Measurements from ENCODE around the gene DGKQ.

DGKQ gene, protein sequence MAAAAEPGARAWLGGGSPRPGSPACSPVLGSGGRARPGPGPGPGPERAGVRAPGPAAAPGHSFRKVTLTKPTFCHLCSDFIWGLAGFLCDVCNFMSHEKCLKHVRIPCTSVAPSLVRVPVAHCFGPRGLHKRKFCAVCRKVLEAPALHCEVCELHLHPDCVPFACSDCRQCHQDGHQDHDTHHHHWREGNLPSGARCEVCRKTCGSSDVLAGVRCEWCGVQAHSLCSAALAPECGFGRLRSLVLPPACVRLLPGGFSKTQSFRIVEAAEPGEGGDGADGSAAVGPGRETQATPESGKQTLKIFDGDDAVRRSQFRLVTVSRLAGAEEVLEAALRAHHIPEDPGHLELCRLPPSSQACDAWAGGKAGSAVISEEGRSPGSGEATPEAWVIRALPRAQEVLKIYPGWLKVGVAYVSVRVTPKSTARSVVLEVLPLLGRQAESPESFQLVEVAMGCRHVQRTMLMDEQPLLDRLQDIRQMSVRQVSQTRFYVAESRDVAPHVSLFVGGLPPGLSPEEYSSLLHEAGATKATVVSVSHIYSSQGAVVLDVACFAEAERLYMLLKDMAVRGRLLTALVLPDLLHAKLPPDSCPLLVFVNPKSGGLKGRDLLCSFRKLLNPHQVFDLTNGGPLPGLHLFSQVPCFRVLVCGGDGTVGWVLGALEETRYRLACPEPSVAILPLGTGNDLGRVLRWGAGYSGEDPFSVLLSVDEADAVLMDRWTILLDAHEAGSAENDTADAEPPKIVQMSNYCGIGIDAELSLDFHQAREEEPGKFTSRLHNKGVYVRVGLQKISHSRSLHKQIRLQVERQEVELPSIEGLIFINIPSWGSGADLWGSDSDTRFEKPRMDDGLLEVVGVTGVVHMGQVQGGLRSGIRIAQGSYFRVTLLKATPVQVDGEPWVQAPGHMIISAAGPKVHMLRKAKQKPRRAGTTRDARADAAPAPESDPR

DNA sequence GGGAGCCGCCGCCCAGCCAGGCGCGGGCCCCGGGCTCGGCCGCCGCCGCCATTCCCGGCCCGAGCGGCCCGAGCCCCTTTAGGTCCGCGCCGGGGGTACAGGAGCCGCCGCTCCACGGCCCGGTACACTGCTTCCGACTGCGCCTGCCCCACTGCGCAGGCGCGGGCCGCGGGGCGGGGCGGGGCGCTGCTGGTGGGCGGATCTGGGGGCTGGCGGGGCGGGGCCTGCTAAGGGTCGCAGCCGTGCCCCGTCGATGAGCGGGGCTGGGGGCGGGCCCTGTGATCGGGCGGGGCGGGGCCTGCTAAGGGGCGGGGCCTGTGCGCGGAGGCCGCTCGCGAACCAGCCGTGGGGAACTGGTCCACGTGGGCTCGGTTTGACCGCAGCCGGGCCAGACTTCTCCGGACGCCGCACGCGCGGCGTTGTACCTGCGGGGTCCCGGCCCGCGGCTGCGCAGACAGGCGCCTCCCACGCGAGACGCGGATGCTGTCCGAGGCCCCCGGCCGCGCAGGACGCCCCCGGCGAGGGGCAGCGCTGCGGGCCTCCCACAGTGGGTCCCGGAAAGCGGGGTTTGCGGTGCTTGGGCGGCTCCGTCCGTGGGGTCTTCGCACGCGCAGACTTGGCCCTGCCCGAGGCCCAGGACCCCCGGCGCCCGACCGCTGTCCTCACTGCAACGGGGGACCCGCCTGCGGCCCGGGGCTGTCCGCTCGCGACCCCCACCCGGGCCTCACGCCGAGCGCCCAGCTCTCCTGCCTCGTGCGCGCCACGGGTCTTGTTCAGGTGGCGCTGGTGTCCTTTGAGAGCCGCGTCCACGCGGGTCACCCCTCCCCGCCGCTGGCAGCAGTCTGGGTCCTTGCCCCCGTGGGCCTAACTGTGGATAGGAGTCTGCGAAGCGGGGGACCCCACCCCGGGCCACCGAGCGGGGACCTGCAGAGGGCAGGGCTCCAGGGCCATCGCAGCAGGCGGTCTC lies at the start of gene DGKQ:
Gene DGKQ, minus strand, starts transcription at position 139 of the 967 bp plus-strand sequence. Its CDS starts 87 bp downstream, at position 52.
- DNase-seq (ENCODE audit: low read depth in 2 of 2), result peak; percentile 65 to 71

DNA sequence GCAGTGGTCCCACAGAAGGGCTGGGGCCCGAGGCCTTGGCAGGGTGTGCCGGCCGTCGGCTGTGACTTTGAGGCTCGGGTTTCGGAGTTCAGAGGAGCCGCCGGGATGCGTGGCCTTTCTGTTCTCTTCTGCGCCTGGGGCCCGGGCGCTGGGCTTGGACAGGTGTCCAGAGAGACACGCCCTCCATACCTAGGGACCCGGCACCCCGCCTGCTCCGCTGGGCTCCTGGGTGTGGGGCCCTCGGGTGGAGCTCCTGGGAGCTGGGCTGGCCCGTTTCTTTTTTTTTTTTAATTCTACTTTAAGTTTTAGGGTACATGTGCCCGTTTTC lies 49.3 kb upstream of the DGKQ start:
- DNase-seq (ENCODE audit: low read depth in 2 of 2), result no peak

DNA sequence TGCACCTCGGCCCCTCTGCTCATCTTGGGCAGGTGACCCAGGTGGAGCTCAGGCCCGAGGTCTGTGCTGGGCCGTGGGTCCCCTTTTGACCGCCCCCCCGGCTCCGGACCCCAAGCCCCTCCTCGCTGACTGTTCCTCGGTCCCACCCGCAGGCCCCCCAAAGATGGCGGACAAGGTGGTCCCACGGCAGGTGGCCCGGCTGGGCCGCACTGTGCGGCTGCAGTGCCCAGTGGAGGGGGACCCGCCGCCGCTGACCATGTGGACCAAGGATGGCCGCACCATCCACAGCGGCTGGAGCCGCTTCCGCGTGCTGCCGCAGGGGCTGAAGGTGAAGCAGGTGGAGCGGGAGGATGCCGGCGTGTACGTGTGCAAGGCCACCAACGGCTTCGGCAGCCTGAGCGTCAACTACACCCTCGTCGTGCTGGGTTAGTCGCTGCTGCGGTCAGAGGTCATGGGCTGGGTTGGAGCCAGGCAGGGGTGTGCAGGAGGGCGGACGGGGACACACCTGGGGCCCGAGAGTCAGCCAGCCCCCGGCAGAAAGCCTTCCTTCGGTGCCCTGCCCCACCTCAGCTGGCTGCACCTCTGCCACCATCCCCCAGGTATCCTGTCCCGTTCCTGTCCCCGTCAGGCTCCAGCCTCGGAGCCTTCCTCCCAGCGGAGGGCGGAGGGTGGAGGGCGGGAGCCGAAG lies 48.8 kb upstream of the DGKQ start:
- DNase-seq (ENCODE audit: low read depth in 2 of 2), result no peak

DNA sequence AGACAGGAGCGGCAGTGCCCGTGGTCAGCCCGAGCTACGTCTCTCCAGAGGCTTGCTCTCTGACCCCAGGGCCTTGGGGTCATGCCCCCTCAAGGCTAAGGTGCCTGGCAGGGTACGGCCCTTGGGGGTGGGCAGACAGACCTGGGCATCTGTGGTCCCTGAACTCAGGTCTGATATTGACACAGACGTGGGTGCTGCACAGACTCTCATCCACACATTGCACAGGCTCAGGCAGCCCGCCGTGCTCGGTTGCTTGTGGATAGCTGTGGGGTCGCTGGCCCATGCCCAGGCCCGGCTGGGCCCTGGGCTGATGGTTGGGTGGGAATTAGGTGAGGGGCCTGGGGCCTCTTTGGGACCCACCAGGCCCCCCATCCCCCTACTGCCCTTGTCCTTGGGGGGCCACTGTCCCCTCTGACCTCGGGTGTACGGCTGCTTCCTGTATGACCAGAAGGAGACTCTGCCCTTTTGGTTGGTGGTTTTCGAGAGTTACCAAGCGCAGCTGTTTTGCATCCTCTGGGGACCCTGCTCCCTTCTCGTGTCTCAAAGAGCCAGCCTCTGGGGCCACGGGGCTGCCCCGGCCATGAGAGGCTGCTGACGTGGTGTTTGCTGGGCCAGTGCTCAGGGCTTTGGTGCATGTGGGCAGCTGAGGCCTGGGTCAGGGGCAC lies 48.1 kb upstream of the DGKQ start:
- DNase-seq (ENCODE audit: low read depth in 2 of 2), result no peak

DNA sequence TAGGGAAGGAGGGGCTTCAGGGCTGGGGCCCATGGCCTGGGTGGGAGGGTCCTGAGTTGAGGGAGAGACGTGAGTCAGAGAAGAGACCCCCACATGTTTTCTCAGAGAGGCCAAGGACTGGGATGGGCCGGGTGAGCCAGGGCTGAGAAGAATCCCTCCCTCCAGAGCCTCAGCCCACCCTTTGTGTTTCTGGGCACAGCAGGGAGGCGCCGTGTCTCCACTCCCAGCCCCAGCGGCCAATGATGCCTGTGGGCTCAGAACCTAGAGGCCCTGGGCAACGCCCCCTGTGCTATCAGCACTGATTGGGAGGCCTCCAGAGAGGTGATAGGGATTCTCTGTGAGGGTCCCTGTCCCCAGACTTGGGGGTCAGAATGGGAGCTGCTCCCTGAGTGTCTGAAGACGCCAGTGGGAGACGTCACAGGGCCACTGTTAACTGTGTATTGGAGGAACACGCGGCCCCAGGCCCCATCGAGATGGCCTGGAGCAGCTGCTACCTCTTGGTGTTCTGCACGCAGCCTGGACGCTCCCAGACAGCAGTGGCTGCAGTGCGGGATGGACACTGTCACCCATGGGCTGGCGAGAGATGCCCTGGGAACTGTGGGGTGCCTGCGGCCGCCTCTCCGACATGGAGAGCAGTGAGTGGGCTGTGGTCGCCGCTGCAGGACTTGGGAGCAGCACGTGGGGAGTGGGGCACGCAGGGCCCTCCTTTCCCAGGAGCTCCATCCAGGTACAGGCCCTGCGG lies 46.5 kb upstream of the DGKQ start:
- no peak for DNase-seq (ENCODE audit: low read depth in 2 of 2)

DNA sequence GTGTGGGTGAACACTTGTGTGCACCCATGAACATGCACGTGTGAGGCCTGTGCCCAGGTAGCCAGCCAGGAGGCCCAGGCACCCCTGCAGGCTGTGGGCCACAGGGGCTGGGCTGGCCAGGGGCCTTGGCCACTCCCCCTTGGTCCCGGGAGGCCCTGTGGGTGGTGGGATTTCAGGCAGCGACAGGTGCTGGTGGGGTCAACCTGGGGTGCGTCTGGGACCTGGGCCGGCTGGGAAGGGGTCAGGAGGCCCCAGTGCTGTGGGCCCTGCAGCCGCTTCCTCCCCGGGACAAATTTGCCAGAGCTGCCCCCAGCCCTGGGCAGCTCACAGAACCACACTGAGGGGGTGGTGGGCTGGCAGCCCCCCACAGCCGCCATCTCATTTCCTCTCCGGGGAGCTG lies 46.0 kb upstream of the DGKQ start:
- no peak for DNase-seq (ENCODE audit: low read depth in 2 of 2)

DNA sequence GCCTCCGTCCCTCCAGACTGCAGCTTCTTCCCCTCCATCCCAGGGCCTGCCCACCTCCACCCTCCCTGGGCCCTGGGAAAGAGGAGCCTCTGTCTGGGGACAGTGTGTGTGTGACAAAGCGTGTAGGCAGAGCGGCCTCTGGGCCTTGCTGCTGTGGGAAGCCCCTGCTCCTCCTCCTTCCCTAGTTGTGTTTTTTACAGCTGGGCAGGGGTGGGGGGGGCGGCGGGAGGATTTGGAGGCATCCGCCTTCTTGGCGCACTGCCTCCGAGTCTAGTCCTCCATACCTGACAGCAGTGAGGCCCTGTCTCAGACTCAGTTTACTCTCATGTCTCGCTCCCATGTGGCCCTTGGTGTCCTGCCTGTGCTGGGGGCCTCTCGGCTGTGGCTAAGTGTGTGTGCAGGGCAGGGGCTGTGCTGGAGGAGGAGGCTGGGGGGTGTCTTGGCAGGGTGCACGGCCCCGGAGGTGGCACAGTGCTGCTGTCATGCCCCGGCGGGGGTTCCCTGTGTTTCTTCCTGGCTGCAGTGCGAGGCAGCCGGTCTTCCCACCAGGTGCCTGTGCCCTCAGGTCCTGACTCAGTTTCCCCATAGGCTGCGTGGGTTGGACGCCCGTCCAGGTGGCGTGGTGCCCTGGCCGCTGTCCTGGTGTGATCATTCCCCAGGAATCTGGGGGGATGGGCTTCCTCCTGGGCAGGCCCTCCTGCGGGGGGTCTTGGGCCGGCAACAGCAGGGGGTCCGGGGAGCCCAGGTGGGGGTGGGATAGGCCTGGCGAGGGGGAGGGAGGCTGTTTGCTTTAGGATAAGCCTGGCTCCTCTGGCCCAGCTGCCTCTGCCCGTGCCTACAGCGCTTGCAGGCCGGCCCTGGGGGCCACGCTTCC lies 45.0 kb upstream of the DGKQ start:
- no peak for DNase-seq (ENCODE audit: low read depth in 2 of 2)

DNA sequence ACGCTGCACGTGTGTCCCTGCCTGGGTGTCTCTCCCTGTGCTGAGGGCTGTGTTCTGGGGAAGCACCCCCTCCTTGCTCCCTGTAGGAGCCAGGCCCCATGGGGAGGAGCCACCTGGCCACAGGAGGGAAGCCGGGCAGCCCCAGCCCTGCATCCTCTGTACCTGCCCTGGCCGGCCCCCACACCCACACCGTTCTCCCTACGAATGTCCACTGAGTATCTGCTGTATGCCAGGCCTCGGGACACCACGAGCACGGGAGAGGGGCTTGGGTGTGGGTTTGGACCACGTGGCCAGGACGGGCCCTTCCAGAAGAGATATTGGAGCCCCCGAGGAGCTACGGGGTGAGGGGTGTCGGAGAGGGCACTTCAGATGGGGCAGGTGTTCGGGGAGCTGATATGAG lies 44.3 kb upstream of the DGKQ start:
- DNase-seq (ENCODE audit: low read depth in 2 of 2), result no peak

DNA sequence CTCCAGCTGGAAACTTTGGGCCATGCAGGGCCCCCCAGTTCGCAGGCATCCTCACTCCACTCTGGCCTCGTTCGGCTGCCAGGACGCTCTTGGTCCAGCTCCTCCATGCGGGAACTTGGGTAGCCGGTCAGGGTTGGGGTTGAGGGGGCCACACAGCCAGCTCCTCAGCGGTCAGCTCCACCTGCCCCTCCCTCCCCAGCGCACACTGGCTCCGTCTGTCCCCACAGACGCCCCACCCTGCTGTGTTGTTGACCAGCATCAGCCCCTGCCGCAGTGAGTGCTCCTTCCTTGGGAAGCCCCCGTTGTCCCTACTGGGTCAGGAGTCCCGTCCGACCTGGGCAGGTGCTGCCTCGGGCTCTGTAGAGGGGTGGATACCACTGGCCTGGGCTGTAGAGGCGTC lies 43.8 kb upstream of the DGKQ start:
- no peak for DNase-seq (ENCODE audit: low read depth in 2 of 2)

DNA sequence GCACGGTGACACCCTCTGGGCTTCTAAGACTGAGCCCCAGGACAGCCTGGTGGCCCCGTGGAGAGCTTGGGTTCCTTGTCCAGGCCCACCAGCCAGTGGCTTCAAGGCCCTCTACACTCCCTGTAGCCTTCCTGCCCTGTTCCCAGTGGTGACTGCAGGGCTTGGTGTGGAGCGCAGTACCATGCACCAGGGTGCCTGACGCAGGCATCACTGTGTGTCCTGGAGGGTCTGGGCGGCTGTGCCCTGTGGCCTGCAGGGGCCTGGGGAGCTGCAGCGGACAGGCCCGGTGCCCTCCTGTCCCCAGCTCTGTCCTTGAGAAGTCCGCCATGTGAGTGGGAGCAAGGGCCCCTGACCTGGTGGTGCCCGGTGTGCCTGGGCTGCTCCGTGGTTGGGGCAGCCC lies 42.4 kb upstream of the DGKQ start:
- DNase-seq (ENCODE audit: low read depth in 2 of 2), result no peak

DNA sequence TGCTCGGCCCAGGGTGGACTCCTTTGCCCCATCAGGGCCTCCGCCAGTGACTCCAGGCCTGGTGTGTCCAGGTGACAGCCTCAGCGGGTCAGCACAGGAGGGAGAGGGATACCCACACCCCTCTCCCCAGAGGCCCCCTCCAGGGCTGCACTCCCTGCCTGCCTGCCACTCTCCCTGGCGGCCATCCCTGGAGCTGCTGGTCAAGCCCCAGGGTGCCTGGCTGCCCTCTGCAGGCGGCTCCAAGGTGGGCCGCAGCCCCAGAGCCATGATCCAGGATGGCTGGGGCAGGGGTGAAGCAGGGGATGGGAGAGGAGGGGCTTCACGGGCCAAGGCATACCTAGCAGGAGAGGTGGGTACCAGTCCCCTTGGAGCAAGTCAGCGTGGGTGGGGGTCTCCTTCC lies 41.8 kb upstream of the DGKQ start:
- DNase-seq (ENCODE audit: low read depth in 2 of 2), result no peak

DNA sequence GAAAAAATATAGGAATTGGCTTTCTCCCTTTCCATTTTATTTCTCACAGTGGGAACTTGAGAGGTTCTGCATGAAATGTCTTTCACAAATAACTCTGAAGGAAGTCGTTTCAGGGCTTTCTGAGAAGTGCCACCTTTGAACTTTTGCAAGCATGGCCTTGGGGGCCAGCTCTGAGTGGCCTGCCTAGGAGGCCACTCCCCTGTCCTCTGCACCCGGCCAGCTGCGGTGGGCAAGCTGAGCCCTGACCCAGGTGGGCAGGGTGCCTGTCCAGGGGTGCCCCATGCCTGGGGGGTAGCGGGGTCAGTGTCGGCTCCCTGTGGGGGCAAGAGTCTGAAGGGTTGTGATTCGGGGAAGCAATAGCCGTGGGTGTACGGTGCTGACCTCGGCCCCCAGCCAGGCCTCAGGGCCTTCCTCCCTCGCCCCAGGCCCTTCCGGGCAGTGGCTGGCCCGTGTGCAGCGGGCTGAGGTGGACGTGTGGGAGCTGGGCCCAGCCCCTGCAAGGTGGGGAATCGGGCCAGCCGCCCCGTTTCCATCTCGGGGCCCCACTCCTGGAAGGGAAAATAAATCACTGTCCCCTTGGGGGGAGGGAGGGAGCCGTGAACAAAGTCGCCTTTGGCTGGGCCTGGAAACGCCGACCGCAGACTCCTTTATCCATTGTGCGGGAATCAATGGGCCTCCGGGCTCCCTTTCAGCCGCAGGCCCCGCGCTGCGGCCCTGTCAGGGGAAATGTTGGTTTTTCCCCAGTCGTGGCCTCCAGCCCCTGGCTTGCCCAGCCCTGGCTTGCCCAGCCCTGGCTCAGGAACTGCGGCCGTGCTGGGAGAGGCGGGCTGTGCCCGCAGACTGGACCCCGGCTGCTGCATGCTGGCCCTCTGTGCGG lies 41.2 kb upstream of the DGKQ start:
- no peak for DNase-seq (ENCODE audit: low read depth in 2 of 2)

DNA sequence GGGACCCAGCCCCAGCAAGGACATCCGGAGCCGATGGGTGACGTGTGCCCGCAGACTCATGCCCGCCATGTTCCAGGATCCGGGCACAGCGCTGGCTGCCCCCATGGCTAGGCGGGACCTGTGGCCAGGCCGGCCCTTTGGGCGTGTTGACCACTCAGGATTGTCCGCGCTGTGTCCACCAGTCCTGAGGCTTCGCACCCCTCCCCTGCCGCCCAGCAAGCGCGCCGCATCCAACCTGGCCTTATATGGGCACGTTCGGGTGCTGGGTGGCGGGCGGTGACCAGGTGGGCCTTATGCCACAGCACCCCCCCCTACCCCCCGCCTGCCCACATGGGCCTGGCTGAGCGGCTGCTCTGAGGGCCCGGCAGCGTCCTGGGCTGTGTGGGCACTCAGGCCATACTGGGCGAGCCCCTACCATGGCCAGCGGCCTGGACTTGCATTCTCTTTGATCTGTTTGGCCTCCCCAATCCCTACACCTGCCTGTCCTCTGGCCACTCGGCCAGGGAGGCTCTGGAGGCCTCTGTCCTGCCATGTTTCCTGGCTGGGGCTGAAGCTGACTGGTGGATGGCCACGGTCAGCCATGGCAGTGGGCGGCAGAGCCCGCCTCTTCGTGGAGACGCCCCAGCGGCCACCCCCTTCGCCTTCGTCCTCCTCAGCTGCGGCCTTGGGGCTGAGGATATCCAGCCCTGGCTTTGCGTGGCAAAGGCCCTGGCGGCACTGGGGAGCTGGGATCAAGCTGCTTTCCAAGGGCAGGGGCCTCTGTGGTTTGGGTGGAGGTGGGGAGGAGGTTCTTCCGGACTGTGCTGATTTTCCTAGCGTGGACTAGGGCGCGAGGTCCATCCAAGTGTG lies 40.1 kb upstream of the DGKQ start:
- DNase-seq (ENCODE audit: low read depth in 2 of 2), result no peak

DNA sequence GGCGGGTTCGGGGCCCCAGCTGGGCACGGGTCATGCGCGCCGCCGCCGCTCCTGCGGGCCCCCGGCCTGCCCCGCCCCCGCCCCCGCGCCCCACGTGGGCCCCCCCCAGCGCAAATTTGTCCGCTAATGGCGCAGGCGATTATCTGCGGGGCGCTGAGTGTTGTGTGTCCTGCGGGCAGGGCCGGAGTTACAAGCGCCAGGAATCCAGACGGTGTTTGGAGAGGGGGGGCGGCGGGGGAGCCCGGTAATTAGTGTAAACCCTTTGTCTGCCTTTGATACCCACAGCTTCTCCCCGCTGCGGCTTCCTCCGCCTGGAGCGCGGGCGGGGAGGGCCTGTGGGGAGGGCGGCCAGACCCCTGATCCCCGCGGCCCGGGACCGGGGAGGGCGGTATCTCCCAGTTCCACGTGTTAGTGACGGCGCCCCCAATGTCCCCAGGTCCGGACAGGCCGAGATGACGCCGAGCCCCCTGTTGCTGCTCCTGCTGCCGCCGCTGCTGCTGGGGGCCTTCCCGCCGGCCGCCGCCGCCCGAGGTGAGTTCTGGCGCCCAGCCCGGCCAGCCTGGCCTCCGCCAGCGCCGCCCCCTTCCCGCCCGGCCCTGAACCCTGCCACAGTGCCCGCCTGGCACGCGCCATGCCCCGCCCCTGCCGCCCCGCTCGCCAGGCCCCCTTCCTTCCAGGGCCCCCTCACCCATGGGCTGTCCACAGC lies 38.8 kb upstream of the DGKQ start:
- DNase-seq (ENCODE audit: low read depth in 2 of 2), result no peak

DNA sequence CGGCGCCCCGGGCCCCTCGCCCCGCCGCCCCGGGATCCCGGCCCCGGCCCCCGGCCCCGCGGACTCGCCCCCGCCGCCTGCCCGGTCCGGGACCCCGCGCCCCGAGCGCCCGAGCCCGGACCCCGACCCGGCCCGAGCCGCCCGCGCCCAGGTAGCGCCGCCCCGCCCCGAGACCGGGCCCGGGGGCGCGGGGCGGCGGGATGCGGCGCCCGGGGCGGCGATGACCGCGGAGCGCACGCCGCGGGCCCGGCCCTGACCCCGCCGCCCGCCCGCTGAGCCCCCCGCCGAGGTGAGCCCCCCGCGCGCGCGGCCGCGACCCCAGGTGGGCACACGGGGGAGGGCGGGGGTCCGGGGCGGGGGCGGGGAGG lies 38.3 kb upstream of the DGKQ start:
- no peak for DNase-seq (ENCODE audit: low read depth in 2 of 2)

DNA sequence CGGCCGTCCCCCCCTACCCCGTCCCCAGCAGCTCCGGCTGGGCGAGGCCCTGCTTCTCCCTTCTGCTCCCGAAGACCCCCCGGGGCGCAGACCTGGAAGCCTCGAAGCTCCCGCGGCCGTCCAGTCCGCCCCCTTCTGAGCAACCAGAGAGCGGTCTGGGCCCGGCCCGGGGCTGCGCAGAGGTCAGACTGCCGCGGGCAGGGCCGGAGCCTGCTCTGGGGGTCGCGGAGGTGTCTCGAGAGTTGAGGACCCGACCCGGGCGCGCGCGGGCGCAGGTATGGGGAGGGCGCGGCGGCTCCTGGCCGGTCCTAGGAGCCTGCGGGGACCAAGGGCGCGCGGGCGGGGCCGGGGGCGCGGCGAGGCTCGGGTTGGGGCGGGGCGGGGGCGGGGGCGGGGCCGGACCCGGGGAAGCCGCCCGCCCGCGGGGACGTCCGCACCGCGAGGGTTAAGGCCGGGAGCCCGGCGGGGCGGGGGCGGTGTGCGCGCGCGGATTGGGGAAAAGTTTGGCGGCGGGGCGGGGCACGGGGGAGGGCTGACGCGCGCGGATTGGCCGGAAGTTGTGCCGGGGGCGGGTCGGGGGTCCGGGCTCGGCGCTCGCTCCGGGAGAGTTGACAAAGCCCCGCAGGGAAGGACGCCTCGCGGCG lies 37.8 kb upstream of the DGKQ start, which contains the start of gene FGFRL1:
Gene FGFRL1, plus strand, starts transcription at position 605 of the 644 bp plus-strand sequence. CDS start 860 bp downstream, outside the sequence.
- DNase-seq (ENCODE audit: low read depth in 2 of 2), result peak; percentile 72 to 74
